SK-N-SH treated with all-trans-retinoic acid at 6 μM for 48 hours (cell line): ENCODE data around the gene UNC80.

ENCODE experiments used
- ARNTL ChIP-seq: fragments of 450-650 bp; formaldehyde crosslinking; IDR thresholded peaks from 2 replicates; pipeline ENCODE4 v1.5.0; 2020; ENCODE audit warnings: low read depth, mild to moderate bottlenecking, moderate library complexity, borderline replicate concordance
- CSDC2 ChIP-seq: fragments of 250-450 bp; sonication (Bioruptor Pico); IDR thresholded peaks from 2 replicates; pipeline ENCODE4 v1.5.0; 2020; ENCODE audit warnings: mild to moderate bottlenecking, moderate library complexity
- ESRRG ChIP-seq: fragments of 250-450 bp; sonication (Bioruptor Pico); IDR thresholded peaks from 2 replicates; pipeline ENCODE4 v1.6.1; 2021; ENCODE audit warnings: mild to moderate bottlenecking
- ISL1 ChIP-seq: fragments of 250-450 bp; sonication (Bioruptor Pico); IDR thresholded peaks from 2 replicates; pipeline ENCODE4 v2.1.2; 2022; ENCODE audit warnings: mild to moderate bottlenecking, moderate library complexity
- OSR1 ChIP-seq: fragments of 250-450 bp; sonication (Bioruptor Pico); IDR thresholded peaks from 2 replicates; pipeline ENCODE4 v1.8.0; 2022; ENCODE audit warnings: moderate library complexity, mild to moderate bottlenecking, inconsistent platforms
- PATZ1 ChIP-seq: fragments of 250-450 bp; sonication (Bioruptor Pico); IDR thresholded peaks from 2 replicates; pipeline ENCODE4 v1.8.0; 2020; ENCODE audit warnings: mild to moderate bottlenecking, moderate library complexity, borderline replicate concordance
- RARB ChIP-seq: fragments of 250-450 bp; sonication (Bioruptor Pico); IDR thresholded peaks from 2 replicates; pipeline ENCODE4 v1.8.0; 2021; ENCODE audit warnings: mild to moderate bottlenecking, moderate library complexity
- TCF4 ChIP-seq: fragments of 250-450 bp; sonication (Bioruptor Pico); IDR thresholded peaks from 2 replicates; pipeline ENCODE4 v1.8.0; 2021; ENCODE audit warnings: mild to moderate bottlenecking, moderate library complexity, borderline replicate concordance
- ZFP30 ChIP-seq: fragments of 450-650 bp; formaldehyde crosslinking; IDR thresholded peaks from 2 replicates; pipeline ENCODE4 v1.5.0; 2022; ENCODE audit warnings: mild to moderate bottlenecking, moderate library complexity
- ZNF8 ChIP-seq: fragments of 450-650 bp; formaldehyde crosslinking; IDR thresholded peaks from 2 replicates; pipeline ENCODE4 v1.5.0; 2020; ENCODE audit warnings: mild to moderate bottlenecking, moderate library complexity

DNA sequence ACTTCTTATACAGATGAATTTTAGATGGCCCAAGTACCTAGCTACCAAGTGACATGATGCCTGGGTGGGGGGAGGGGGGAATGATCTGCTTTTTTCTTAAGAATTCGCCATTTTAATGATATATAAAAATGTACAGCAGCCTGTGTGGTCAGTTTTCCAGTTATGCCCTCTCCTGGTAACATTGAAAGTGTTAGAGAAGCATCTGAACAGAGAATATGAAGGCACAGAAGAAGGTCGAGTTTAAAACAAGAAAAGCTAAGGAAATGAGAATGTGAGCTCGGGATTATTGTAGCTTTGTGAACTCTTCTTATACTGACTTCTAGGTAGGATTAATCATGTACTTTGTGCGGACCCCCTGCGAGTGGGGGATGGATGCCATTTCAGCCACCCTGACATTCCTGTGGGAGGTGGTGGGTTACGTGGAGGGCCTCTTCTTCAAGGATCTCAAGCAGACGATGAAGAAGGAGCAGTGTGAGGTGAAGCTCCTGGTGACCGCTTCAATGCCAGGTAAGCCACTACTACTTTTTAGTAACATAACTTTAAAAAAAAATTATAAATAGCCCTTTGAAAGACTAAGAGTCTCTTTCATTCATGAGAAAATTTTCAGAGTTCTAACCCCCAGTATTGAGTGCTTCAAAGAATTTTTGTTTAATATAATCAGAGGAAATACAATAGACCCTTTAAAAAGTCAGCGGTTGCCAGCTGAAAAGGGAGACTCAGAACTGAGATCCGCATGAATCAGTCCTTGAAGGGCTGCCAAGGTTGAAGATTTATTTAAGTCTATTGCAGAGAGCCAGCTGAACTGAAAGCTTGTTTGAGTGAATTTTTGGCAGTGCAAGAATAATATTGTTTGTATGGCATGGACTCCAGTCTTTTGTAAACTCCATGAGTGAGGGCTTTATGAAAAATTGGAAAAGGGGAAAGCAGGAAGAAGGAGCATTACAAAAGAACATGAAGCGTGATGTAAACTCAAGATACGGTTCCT, 162.2 kb downstream of the UNC80 start:
- no peak for TF ChIP-seq TCF4 (CRISPR knock-in tag)
- TF ChIP-seq CSDC2 = no peak
- no peak for TF ChIP-seq ESRRG (CRISPR knock-in tag)
- no peak for TF ChIP-seq PATZ1 (CRISPR knock-in tag)
- no peak for TF ChIP-seq ZNF8 (CRISPR knock-in tag)
- no peak for TF ChIP-seq RARB (CRISPR knock-in tag)
- no peak for TF ChIP-seq ZFP30 (CRISPR knock-in tag)
- no peak for TF ChIP-seq OSR1 (CRISPR knock-in tag)
- peak; percentile 91 for TF ChIP-seq ISL1
- TF ChIP-seq ARNTL (CRISPR knock-in tag) = no peak
